ENCODE results near the gene COX7A1. TPM values are rescaled to one million over a fixed set of nuclear protein-coding genes. Genes with fewer than 3 reads are reported as not detected.
A peak's percentile ranks its signal among the peaks of the same experiment; 100 is the strongest.

Gene COX7A1
- total RNA-seq: 30.0 and 77.9 TPM in 2 replicates
- polyA plus RNA-seq: 17.8 and 42.5 TPM in 2 replicates
- polyA plus RNA-seq (2012): 95.1 and 195 TPM in 2 replicates
- 39.9 and 46.1 TPM in 2 replicates for polyA minus RNA-seq (ENCODE audit: low replicate concordance)

DNA sequence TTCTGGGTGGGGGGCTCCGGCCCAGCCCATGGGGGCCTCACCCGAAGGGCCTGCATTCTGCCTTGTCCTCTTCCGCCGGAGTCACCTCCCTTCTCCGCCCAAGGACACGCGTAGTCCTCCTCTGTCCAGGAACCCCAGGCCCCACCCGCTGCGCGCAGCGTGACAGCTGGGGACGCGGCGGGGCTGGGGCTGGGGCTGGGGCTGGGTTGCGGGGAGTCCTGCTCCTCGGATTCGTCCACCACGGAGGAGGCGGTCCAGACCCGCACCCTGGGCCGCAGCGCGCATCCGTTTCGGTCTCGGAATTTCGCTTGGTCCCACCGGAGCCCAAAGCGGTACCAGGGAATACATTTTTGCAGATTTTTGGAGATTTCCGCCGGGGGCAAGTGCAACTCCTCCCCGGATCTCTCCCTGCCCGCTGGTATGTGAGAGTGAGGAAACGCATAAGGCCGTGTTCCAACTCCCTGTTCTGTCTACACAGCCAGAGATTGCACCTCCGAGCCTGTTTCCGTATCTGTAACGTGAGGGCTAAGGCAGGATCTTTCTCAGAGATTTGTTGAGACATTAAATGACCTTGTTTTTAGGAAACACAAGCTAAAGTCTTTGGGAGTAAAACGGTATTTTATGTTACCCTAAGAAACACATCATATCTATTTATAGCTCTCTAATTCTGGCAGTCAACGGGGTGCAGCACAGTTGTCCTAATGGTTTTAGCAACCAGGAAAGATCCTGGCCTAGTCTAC is at the start of gene COX7A1:
COX7A1 (minus strand) TSS at position 96 of the 740 bp plus-strand sequence; CDS start at position 56, 40 bp downstream.
- no peaks in the 10 kb centered on the region for H3K79me2 ChIP-seq (ENCODE audit: control insufficient read depth, insufficient read depth, low read length)
- TF ChIP-seq, protein P1, sequence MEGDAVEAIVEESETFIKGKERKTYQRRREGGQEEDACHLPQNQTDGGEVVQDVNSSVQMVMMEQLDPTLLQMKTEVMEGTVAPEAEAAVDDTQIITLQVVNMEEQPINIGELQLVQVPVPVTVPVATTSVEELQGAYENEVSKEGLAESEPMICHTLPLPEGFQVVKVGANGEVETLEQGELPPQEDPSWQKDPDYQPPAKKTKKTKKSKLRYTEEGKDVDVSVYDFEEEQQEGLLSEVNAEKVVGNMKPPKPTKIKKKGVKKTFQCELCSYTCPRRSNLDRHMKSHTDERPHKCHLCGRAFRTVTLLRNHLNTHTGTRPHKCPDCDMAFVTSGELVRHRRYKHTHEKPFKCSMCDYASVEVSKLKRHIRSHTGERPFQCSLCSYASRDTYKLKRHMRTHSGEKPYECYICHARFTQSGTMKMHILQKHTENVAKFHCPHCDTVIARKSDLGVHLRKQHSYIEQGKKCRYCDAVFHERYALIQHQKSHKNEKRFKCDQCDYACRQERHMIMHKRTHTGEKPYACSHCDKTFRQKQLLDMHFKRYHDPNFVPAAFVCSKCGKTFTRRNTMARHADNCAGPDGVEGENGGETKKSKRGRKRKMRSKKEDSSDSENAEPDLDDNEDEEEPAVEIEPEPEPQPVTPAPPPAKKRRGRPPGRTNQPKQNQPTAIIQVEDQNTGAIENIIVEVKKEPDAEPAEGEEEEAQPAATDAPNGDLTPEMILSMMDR (conservative IDR thresholded peaks at IDR 0.05 in 1 of 2, IDR thresholded peaks at IDR 0.05 in 1 of 2; ENCODE audit: low read depth in 1 of 2, low read length in 2 of 2): no peak
- no peak for TF ChIP-seq EZH2 (IDR thresholded peaks at IDR 0.05; ENCODE audit: low read length, missing control alignments)
- peaks cover 13% of the 10 kb centered on the region for H3K36me3 ChIP-seq (ENCODE audit: control insufficient read depth, insufficient read depth, low read length)
- peak within 1 kb of the TSS; percentile 75 for H3K4me2 ChIP-seq (ENCODE audit: extremely low read depth, insufficient read depth, low read length)
- H3K9me3 ChIP-seq (ENCODE audit: control insufficient read depth, insufficient read depth, low read depth, low read length): no peaks in the 10 kb centered on the region
- H2AFZ ChIP-seq (ENCODE audit: low read length): peak within 1 kb of the TSS; percentile 26
- DNase-seq (ENCODE audit: low read depth in 2 of 2): peak in 1 of 2 donors; percentile 42
- H3K9ac ChIP-seq (ENCODE audit: insufficient read depth, low read length): peak within 1 kb of the TSS; percentile 53
- no peaks in the 10 kb centered on the region for H4K20me1 ChIP-seq (ENCODE audit: control insufficient read depth, extremely low read depth, insufficient read depth, low read length)
- peak within 1 kb of the TSS; percentile 61 for H3K27ac ChIP-seq (ENCODE audit: insufficient read depth, low read length)
- peak within 1 kb of the TSS; percentile 5 to 76 (median 48) for H3K4me3 ChIP-seq (replicated peaks in 1 of 4; ENCODE audit: control extremely low read depth in 1 of 4, insufficient read depth in 1 of 4, low read depth in 3 of 4, low read length in 4 of 4)
- H3K27me3 ChIP-seq (ENCODE audit: control insufficient read depth, insufficient read depth, low read length): no peaks in the 10 kb centered on the region
- H3K4me1 ChIP-seq (ENCODE audit: control insufficient read depth, extremely low read depth, insufficient read depth, low read length): peaks cover 6% of the 10 kb centered on the region

DNA sequence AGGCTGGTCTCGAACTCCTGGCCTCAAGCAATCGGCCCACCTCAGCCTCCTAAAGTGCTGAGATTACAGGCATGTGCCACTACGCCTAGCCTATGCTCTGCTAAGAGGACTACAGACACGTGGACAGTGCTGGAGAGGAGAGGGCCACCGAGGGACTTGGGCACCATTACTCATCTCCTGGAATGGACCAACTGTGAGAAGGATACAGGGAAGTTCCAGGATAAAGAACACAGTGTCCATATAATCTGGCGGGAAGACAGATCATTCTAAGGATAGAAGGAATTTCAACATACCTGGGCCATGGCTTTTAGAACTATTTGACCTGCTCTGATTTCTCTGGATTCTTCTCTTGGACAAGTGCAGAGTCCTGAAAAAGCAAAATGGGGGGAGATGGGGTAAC is 49.4 kb upstream of the COX7A1 start:
- Histone ChIP-seq H3K4me1 (ENCODE audit: control insufficient read depth, extremely low read depth, insufficient read depth, low read length) (no peaks in the 10 kb centered on the region), H3K9ac (ENCODE audit: insufficient read depth, low read length) (no peak overlapping the region), H3K36me3 (ENCODE audit: control insufficient read depth, insufficient read depth, low read length) (no peaks in the 10 kb centered on the region), H3K4me2 (ENCODE audit: extremely low read depth, insufficient read depth, low read length) (no peak overlapping the region), H2AFZ (ENCODE audit: low read length) (no peak overlapping the region), H3K79me2 (ENCODE audit: control insufficient read depth, insufficient read depth, low read length) (no peaks in the 10 kb centered on the region), H3K27ac (ENCODE audit: insufficient read depth, low read length) (no peak overlapping the region), H3K27me3 (ENCODE audit: control insufficient read depth, insufficient read depth, low read length) (no peaks in the 10 kb centered on the region), H3K4me3 (replicated peaks in 1 of 4; ENCODE audit: control extremely low read depth in 1 of 4, insufficient read depth in 1 of 4, low read depth in 3 of 4, low read length in 4 of 4) (no peak overlapping the region), H4K20me1 (ENCODE audit: control insufficient read depth, extremely low read depth, insufficient read depth, low read length) (no peaks in the 10 kb centered on the region), H3K9me3 (ENCODE audit: control insufficient read depth, insufficient read depth, low read depth, low read length) (no peaks in the 10 kb centered on the region)
- DNase-seq (ENCODE audit: low read depth in 2 of 2): no peak
- TF ChIP-seq EZH2 (IDR thresholded peaks at IDR 0.05; ENCODE audit: low read length, missing control alignments): no peak
- TF ChIP-seq, protein P1 (conservative IDR thresholded peaks at IDR 0.05 in 1 of 2, IDR thresholded peaks at IDR 0.05 in 1 of 2; ENCODE audit: low read depth in 1 of 2, low read length in 2 of 2): no peak

DNA sequence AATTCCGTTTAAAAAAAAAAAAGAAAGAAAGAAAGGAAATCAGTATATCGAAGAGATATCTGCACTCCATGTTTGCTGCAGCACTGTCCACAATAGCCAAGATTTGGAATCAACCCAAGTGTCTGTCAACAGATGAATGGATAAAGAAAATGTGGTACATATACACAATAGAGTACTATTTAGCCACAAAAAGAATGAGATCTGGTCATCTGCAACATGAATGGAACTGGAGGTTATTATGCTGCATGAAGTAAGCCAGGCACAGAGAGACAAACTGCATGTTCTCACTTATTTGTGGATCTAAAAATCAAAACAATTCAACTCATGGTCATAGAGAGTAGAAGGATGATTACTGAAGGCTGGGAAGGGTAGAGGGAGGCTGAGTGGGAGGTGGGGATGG is 45.9 kb upstream of the COX7A1 start:
- DNase-seq (ENCODE audit: low read depth in 2 of 2): no peak
- H3K27ac ChIP-seq (ENCODE audit: insufficient read depth, low read length): no peak overlapping the region
- no peak overlapping the region for H2AFZ ChIP-seq (ENCODE audit: low read length)
- H3K4me2 ChIP-seq (ENCODE audit: extremely low read depth, insufficient read depth, low read length): no peak overlapping the region
- H3K79me2 ChIP-seq (ENCODE audit: control insufficient read depth, insufficient read depth, low read length): no peaks in the 10 kb centered on the region
- H3K9ac ChIP-seq (ENCODE audit: insufficient read depth, low read length): no peak overlapping the region
- no peaks in the 10 kb centered on the region for H3K27me3 ChIP-seq (ENCODE audit: control insufficient read depth, insufficient read depth, low read length)
- H3K36me3 ChIP-seq (ENCODE audit: control insufficient read depth, insufficient read depth, low read length): no peaks in the 10 kb centered on the region
- H3K4me3 ChIP-seq (replicated peaks in 1 of 4; ENCODE audit: control extremely low read depth in 1 of 4, insufficient read depth in 1 of 4, low read depth in 3 of 4, low read length in 4 of 4): no peak overlapping the region
- H3K4me1 ChIP-seq (ENCODE audit: control insufficient read depth, extremely low read depth, insufficient read depth, low read length): no peaks in the 10 kb centered on the region
- H3K9me3 ChIP-seq (ENCODE audit: control insufficient read depth, insufficient read depth, low read depth, low read length): no peaks in the 10 kb centered on the region
- H4K20me1 ChIP-seq (ENCODE audit: control insufficient read depth, extremely low read depth, insufficient read depth, low read length): no peaks in the 10 kb centered on the region
- TF ChIP-seq, protein P1 (conservative IDR thresholded peaks at IDR 0.05 in 1 of 2, IDR thresholded peaks at IDR 0.05 in 1 of 2; ENCODE audit: low read depth in 1 of 2, low read length in 2 of 2): no peak

All from fibroblast of lung (primary cell).